OCI-LY1 (cell line): ENCODE results near the gene PHF14.

Experiments
- H2AFZ ChIP-seq: fragments of 200-600 bp; sonication (generic), shearing (Covaris generic); 2 replicates; pipeline ENCODE4 v1.6.0; 2014; ENCODE audit warnings: antibody characterized with exemption, mild to moderate bottlenecking, low read length
- H3F3A ChIP-seq: fragments of 200-600 bp; sonication (generic), shearing (Covaris generic); 2 replicates; pipeline ENCODE4 v1.6.0; 2014; ENCODE audit warnings: mild to moderate bottlenecking, antibody characterized with exemption, low read length, moderate library complexity; ENCODE audit not compliant: insufficient read depth
- H3K27ac ChIP-seq: fragments of 200-600 bp; sonication (generic); 2 replicates; pipeline ENCODE4 v1.5.1; 2014; ENCODE audit warnings: low read length, mixed run types, mild to moderate bottlenecking, low read depth; ENCODE audit not compliant: poor library complexity, severe bottlenecking
- H3K27me3 ChIP-seq: fragments of 200-600 bp; sonication (generic); 2 replicates; pipeline ENCODE4 v1.6.0; 2014; ENCODE audit warnings: antibody characterized with exemption, mild to moderate bottlenecking, low read length, moderate library complexity; ENCODE audit not compliant: insufficient read depth
- H3K36me3 ChIP-seq: fragments of 200-600 bp; sonication (generic); 2 replicates; pipeline ENCODE4 v1.6.1; 2014; ENCODE audit warnings: mild to moderate bottlenecking, antibody characterized with exemption, low read length, moderate library complexity, mixed read lengths; ENCODE audit not compliant: insufficient read depth
- H3K4me1 ChIP-seq: fragments of 200-600 bp; sonication (generic); 2 replicates; pipeline ENCODE4 v1.5.1; 2014; ENCODE audit warnings: mild to moderate bottlenecking, low read length, moderate library complexity; ENCODE audit not compliant: insufficient read depth, severe bottlenecking
- H3K4me2 ChIP-seq: fragments of 200-600 bp; sonication (generic), shearing (Covaris generic); 2 replicates; pipeline ENCODE4 v1.6.1; 2014; ENCODE audit warnings: low read length
- H3K4me3 ChIP-seq: fragments of 200-600 bp; sonication (generic); 2 replicates; pipeline ENCODE4 v1.5.1; 2014; ENCODE audit warnings: low read length, low read depth, mild to moderate bottlenecking, mixed read lengths; ENCODE audit not compliant: poor library complexity, severe bottlenecking
- H3K79me2 ChIP-seq: fragments of 200-600 bp; shearing (Covaris generic); 2 replicates; pipeline ENCODE4 v1.6.1; 2016; ENCODE audit warnings: mixed run types, low read length, mixed read lengths; ENCODE audit not compliant: insufficient read depth
- H3K9ac ChIP-seq: fragments of 200-600 bp; sonication (generic), shearing (Covaris generic); 2 replicates; pipeline ENCODE4 v1.6.1; 2014; ENCODE audit warnings: mild to moderate bottlenecking, low read length, mixed read lengths
- H3K9me2 ChIP-seq: fragments of 200-600 bp; sonication (generic), shearing (Covaris generic); 2 replicates; pipeline ENCODE4 v1.6.1; 2014; ENCODE audit warnings: low read depth, mild to moderate bottlenecking, low read length, mixed read lengths
- H3K9me3 ChIP-seq: fragments of 200-600 bp; shearing (Covaris generic); 2 replicates; pipeline ENCODE4 v1.6.1; 2014; ENCODE audit warnings: low read length, mixed read lengths
- H4K20me1 ChIP-seq: fragments of 200-600 bp; sonication (generic), shearing (Covaris generic); 2 replicates; pipeline ENCODE4 v1.6.0; 2016; ENCODE audit warnings: mild to moderate bottlenecking, low read length; ENCODE audit not compliant: insufficient read depth
- CTCF ChIP-seq: fragments of 200-600 bp; sonication (generic), shearing (Covaris generic); IDR thresholded peaks from 2 replicates; pipeline ENCODE4 v1.5.1; 2017; ENCODE audit warnings: mild to moderate bottlenecking, antibody characterized with exemption, low read length, moderate library complexity, mixed read lengths
- EZH2 ChIP-seq: fragments of 200-600 bp; sonication (generic), shearing (Covaris generic); IDR thresholded peaks from 2 replicates; pipeline ENCODE4 v1.8.0; 2017; ENCODE audit warnings: borderline replicate concordance, mixed run types, mild to moderate bottlenecking, antibody characterized with exemption, low read length, moderate library complexity, mixed read lengths

The PHF14 gene

GRCh38 chr7:11176985-11177555, 203.4 kb downstream of the PHF14 start:
- Histone ChIP-seq H3K36me3 (no peaks in the 10 kb centered on the region), H4K20me1 (no peaks in the 10 kb centered on the region), H3K27me3 (no peaks in the 10 kb centered on the region), H3K9me2 (no peaks in the 10 kb centered on the region), H3K27ac (no peak overlapping the region), H3F3A (no peaks in the 10 kb centered on the region; the same call in 1 of the 2 replicates), H3K9me3 (no peaks in the 10 kb centered on the region), H3K4me2 (no peak overlapping the region), H3K4me1 (no peaks in the 10 kb centered on the region), H3K79me2 (no peaks in the 10 kb centered on the region), H3K4me3 (no peak overlapping the region), H2AFZ (no peak overlapping the region), H3K9ac (no peak overlapping the region)
- TF ChIP-seq EZH2 (no peak), CTCF (no peak)

GRCh38 chr7:11177793-11178192, 204.1 kb downstream of the PHF14 start:
- no peak overlapping the region for H3K27ac ChIP-seq
- H3K4me2 ChIP-seq = no peak overlapping the region
- no peaks in the 10 kb centered on the region for H3K9me3 ChIP-seq
- H3K27me3 ChIP-seq = no peaks in the 10 kb centered on the region
- no peaks in the 10 kb centered on the region; the same call in 1 of the 2 replicates for H3F3A ChIP-seq
- no peaks in the 10 kb centered on the region for H3K79me2 ChIP-seq
- no peak for TF ChIP-seq CTCF
- no peak for TF ChIP-seq EZH2
- H3K9me2 ChIP-seq = no peaks in the 10 kb centered on the region
- H4K20me1 ChIP-seq = no peaks in the 10 kb centered on the region
- H3K9ac ChIP-seq = no peak overlapping the region
- no peak overlapping the region for H2AFZ ChIP-seq
- no peak overlapping the region for H3K4me3 ChIP-seq
- no peaks in the 10 kb centered on the region for H3K4me1 ChIP-seq
- no peaks in the 10 kb centered on the region for H3K36me3 ChIP-seq

GRCh38 chr7:11181590-11181989, 207.9 kb downstream of the PHF14 start:
- 0 out of 2 replicates have a peak, but pooled peaks cover 7% of the 10 kb centered on the region for H3K9me3 ChIP-seq
- H3K79me2 ChIP-seq = no peaks in the 10 kb centered on the region
- no peak overlapping the region for H3K27ac ChIP-seq
- H3K4me3 ChIP-seq = no peak overlapping the region
- no peaks in the 10 kb centered on the region for H3K27me3 ChIP-seq
- H3K4me2 ChIP-seq = no peak overlapping the region
- H2AFZ ChIP-seq = no peak overlapping the region
- H4K20me1 ChIP-seq = no peaks in the 10 kb centered on the region
- H3K4me1 ChIP-seq = no peaks in the 10 kb centered on the region
- H3K9me2 ChIP-seq = no peaks in the 10 kb centered on the region
- no peaks in the 10 kb centered on the region for H3K36me3 ChIP-seq
- no peak overlapping the region for H3K9ac ChIP-seq
- TF ChIP-seq EZH2 = no peak
- no peak for TF ChIP-seq CTCF
- no peaks in the 10 kb centered on the region; the same call in 1 of the 2 replicates for H3F3A ChIP-seq
